Cardiac septum (tissue), 1 donor: ENCODE measurements around the gene ZNF319. TPM values are rescaled to one million over a fixed set of nuclear protein-coding genes. Genes with fewer than 3 reads are reported as not detected.

Experiments used
- DNase-seq: peaks from one replicate; pipeline ENCODE4 v3.0.0-alpha.2; 2020; ENCODE audit warnings: low spot score
- intact Hi-C: fragments of 100-400 bp; cut with DNase I; formaldehyde crosslinking; loops from one replicate; pipeline ENCODE4 v1.14.0; 2022
- total RNA-seq: library from RNA; stranded (reverse); fragmentation: NEBNext Ultra II Directional; extraction: Animal tissue kit (Norgen Biotek cat#: 25700); gene quantifications from one replicate; pipeline ENCODE4 v1.2.1, GENCODE V29; 2021
- donor health status: DM: no; HTN: no; CAD: no.

ZNF319 gene
- total RNA-seq, 1 donor from 2014 or later = 7.2 TPM

GRCh38 chr16:58038219-58038641 is 37.8 kb upstream of the ZNF319 start:
- intact Hi-C loops = no loop called here

GRCh38 chr16:58037365-58038057 is 37.0 kb upstream of the ZNF319 start:
- intact Hi-C loops = no loop called here
- DNase-seq = no peak

More at GRCh38 chr16:58038219-58038641, 37.8 kb upstream of the ZNF319 start:
- no peak for DNase-seq

DNA sequence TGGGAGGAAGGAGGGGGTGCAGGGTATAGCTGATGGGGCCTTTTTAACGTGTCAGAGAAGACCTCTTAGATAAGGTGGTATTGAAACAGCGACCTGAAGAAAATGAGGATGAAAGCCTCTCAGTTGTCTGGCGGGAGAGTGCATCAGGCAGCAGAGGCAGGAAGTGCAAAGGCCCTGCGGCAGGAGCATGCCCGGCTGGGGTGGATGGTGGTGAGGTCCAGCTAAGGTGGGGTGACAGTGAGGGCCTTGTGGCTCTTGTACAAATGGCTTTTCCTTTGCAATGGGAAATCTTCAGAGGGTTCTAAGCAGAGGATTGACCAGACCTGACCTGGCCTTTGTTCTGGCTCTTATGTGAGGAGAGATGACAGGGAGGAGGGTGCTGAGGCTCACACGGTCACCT is 36.5 kb upstream of the ZNF319 start:
- no peak for DNase-seq
- intact Hi-C loops = no loop called here

GRCh38 chr16:58035356-58036170 is 35.1 kb upstream of the ZNF319 start:
- intact Hi-C loops = no loop called here
- DNase-seq = no peak

DNA sequence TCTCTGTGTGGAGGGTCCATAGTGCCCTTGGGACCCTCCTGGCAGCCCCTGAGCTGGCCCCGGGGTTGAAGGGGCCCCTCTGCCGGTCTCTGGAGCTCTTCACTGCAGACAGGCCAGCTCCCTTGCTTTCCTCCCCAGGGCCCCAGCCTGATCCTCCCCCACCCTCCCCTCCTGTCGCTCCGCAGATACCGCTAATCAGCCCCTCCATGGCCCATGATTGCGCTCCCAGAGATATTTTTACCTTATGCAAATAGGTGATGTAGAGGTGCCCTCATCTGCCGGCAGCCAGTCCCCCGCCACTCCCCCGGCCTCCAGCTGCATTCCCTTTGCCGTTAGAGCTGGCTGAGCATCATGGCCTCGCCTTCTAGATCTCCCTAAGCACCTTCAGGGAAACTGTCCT is 34.3 kb upstream of the ZNF319 start:
- intact Hi-C loops = loop anchor here (5.0 kb wide), 2 partner anchors 68 to 163 kb away; partner anchors contain the start of gene CSNK2A2
- DNase-seq = no peak

DNA sequence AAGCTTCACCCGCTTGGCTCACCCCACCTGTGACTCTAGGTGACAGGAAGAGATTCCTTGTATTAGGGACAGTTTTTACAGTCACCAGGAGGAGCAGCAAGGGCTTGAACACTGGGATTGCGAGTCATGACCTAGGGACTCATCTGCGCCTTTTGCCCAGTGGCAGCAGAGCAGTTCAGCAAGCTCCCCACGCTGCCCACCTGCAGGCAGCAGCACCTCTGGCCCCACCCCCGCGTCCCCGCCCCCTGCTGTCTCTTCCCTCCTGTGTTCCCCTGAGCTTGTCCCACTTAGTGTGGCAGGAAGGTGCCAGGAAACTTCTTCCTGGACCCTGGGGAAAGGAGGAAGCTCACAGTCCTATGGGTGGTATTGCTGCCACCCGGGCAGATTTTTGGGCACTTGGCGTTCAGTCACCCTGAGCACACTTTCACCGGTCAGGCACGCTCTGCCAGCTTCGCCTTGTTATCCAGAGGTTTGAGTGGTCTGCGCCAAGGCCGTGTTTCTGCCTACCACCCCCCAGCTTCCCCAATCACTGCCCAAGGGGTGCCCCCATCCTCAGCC is 33.7 kb upstream of the ZNF319 start:
- no peak for DNase-seq
- intact Hi-C loops = loop anchor here (5.0 kb wide), 2 partner anchors 68 to 163 kb away; partner anchors contain the start of gene CSNK2A2

- intact Hi-C loops = loop anchor here (5.0 kb wide), 2 partner anchors 69 to 164 kb away; partner anchors contain the start of gene CSNK2A2
- peak; percentile 90 for DNase-seq
Measured at GRCh38 chr16:58032710-58033293, 32.3 kb upstream of the ZNF319 start.

GRCh38 chr16:58031016-58031800 is 30.7 kb upstream of the ZNF319 start:
- DNase-seq = no peak
- intact Hi-C loops = loop anchor here (5.0 kb wide), 2 partner anchors 71 to 166 kb away; partner anchors contain the start of gene CSNK2A2

GRCh38 chr16:58030136-58030840 is 29.8 kb upstream of the ZNF319 start:
- DNase-seq = no peak
- intact Hi-C loops = loop anchor here (5.0 kb wide), 2 partner anchors 72 to 167 kb away; partner anchors contain the start of gene CSNK2A2

DNA sequence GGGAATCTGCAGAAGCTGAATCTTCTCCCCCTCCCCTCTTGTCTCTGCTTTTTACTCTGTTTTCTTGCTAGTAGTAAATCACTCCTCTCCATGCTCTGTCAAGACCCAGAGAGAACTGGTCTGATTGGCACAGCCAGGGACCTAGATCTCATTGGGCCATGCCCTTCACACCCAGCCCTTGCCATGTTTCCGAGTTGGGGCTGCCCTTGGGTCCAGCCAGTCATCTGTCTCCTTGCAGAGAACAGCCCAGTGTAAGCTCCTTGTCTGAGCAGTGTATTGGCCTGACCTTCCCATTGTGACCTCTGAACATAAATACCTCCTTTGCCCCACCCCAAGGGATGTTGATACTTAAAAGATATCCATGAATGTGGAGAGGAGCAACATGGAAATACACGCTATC is 28.9 kb upstream of the ZNF319 start:
- DNase-seq = no peak
- intact Hi-C loops = loop anchor here (10.0 kb wide), 1 partner anchor 295 kb away; no protein-coding TSS in a partner anchor

DNA sequence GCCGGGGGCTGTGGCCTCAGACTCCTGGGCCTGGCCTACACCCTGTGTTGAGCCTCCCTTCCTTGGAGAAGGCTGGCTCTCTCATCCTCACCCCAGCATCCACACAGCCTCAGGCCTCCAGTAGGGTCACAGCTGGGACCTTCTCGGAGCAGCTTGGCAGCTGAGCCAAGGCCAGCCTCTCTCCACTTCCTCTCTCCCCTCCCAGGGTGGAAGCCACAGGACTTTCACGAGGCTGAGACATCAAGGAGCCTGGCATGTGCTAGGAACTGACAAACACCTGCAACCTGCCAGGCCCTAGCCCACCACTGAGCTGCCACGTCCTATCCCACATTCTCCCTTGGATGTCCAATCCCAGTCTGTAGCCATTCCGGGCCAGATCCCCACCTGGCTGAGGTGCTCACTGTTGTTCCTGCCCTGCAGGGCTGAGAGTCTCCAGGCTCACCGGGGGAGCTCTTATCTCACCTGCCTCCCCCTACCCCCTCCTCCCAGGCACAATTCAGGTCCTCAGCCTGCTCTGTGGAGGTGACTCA is 28.1 kb upstream of the ZNF319 start:
- intact Hi-C loops = loop anchor here (10.0 kb wide), 1 partner anchor 296 kb away; no protein-coding TSS in a partner anchor
- DNase-seq = no peak

DNA sequence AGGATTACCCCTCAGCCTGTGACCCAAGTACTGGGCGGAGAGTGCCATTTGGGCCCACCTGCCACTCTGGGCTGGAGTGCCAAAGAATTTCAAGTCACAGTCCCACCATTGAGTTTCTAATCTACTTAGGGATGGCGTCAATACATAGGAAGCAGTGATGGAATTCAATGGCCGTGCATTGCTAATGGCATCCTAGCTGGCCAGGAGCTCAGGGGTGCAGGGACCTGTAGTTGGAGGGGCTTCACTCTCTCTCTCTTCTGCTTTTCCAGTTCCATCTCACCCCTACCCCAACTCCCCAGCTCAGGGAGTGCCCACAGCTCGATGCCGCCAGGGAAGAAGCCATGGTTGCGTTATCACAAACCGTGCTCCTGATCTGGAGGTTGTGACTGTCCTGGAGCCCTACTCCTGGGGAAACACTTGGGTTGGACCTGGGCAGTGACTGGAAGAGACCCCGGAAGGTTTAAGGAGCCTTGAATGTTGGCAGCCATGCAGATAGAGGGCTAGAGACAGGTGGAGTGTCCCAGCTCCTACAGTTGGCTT is 27.5 kb upstream of the ZNF319 start:
- intact Hi-C loops = loop anchor here (2.0 to 10.0 kb wide), 2 partner anchors 99 to 297 kb away; no protein-coding TSS in a partner anchor
- no peak for DNase-seq

DNA sequence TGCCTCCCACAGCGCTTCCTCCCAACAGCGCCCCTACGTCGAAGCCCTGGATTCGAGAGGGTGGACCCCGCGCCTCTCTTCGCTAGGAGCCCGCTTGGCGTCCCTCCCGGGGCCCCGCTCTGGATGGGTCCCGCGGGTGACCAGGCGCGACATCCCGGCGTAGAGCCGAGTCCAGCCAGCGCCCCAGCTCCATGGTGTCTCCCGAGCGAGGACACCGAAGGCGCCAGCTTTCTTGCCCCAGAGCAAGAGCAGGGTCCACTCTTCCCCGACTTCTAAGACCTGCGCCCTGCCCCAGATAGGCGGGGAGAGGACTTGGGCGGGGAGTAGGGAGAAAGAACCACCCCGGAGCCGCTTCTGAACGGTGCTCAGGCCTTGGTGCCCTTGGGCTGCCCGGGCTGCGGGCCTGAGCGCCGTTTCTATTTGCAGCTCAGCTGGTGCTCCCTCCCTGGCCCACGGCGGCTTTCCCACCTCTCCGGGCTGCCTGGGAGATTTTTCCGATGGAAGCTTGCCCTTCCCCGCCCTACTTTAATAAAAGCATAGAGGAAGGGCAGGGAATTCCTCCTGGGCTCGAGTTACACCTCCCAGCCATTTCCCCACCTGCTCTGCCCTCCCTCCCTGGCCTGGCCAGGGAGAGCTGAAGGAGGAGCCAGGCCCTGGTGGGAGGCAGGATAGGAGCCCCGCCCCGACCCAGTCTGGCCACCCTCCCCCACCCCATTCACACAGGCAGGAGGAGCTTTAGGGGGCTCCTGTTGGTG is 26.9 kb upstream of the ZNF319 start:
- intact Hi-C loops = loop anchor here (2.0 to 10.0 kb wide), 2 partner anchors 99 to 297 kb away; no protein-coding TSS in a partner anchor

DNA sequence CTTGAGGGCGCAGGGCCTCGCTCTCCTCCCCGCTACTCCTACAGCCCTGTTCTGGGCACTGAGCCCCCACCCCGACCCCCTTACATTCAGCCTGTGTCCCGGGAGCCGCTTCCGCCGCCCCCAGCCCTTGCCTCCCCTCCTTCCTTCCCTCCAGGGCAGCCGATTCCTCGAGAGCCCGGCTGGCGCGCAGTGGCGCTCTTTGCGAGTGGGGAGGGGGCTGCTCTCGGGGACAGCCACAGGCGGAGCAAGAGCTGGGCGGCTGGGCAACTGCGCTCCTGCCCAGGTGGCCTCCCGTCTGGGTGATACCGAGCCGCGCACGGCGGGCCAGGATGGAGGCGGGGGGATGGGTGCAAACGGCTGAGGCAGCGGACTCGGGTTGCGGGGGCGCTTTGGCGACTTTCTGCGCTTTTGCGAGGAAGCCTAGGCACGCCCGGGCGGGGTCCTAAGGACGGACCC is 26.3 kb upstream of the ZNF319 start:
- DNase-seq = no peak
- intact Hi-C loops = loop anchor here (2.0 to 10.0 kb wide), 2 partner anchors 100 to 298 kb away; no protein-coding TSS in a partner anchor

More for the DNA sequence above, 26.9 kb upstream of the ZNF319 start:
- no peak for DNase-seq

DNA sequence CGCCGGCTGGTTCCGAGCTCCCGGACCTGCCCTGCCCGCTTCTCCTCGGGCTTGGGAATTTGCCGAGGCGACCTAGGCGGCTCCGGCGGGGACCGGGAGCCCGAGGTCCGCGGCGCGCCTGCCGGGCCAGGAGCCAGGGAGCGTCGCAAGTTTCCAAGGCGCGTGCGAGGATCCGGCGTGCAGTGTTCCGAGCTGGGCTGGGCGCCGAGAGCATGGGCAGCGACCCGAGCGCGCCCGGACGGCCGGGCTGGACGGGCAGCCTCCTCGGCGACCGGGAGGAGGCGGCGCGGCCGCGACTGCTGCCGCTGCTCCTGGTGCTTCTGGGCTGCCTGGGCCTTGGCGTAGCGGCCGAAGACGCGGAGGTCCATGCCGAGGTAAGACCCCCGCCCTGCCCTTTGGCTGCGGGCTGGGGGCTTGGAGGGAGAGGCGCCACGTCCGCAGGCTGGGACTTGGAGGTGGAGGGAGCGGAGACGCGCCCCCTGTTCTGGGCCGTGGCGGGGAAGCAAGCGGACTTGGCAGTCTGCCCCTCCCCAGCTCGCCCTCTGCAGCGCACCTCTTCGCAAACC is 25.8 kb upstream of the ZNF319 start:
- DNase-seq = no peak
- intact Hi-C loops = loop anchor here (2.0 to 10.0 kb wide), 2 partner anchors 101 to 299 kb away; no protein-coding TSS in a partner anchor
